Peyer's patch (tissue), 4 donors: ENCODE measurements around the gene THRB.

Source experiments
- POLR2A ChIP-seq, 2 donors: fragments of 450-650 bp; IDR thresholded peaks; one replicate each; pipeline ENCODE4 v1.5.1; 2017; ENCODE audit warnings: antibody characterized with exemption in 2 of 2, mild to moderate bottlenecking in 2 of 2, moderate library complexity in 2 of 2
- TF ChIP-seq, protein P1 (sequence below), 6 experiments: fragments of 450-650 bp in 4 of 6; fragments of 200-600 bp in 2 of 6; sonication (generic) in 1 of 6; IDR thresholded peaks; one replicate each; pipeline ENCODE4 v1.5.1; 2017 to 2019; ENCODE audit warnings: antibody characterized with exemption in 6 of 6, mild to moderate bottlenecking in 3 of 6, moderate library complexity in 1 of 6

DNA sequence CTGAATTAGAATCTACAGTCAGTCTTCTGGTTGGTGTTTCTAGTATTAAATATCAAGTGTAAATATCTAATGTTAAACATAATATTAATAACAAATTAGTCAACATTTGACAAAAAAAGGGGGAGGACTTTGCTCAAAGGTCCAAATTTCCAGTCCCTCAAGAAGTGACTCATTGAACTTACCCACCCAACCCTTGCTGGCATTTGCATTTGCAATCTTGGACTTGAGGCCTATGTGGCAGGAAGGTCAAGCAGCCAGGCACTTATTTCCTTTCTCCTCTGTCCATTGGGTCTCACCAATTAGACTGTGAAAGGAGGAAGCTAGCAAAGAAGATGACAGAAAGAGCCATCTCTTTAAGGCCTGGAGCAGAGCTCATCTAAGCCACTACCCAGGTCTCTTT, 174.0 kb downstream of the THRB start:
- TF ChIP-seq, protein P1, sequence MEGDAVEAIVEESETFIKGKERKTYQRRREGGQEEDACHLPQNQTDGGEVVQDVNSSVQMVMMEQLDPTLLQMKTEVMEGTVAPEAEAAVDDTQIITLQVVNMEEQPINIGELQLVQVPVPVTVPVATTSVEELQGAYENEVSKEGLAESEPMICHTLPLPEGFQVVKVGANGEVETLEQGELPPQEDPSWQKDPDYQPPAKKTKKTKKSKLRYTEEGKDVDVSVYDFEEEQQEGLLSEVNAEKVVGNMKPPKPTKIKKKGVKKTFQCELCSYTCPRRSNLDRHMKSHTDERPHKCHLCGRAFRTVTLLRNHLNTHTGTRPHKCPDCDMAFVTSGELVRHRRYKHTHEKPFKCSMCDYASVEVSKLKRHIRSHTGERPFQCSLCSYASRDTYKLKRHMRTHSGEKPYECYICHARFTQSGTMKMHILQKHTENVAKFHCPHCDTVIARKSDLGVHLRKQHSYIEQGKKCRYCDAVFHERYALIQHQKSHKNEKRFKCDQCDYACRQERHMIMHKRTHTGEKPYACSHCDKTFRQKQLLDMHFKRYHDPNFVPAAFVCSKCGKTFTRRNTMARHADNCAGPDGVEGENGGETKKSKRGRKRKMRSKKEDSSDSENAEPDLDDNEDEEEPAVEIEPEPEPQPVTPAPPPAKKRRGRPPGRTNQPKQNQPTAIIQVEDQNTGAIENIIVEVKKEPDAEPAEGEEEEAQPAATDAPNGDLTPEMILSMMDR (IDR thresholded peaks at IDR 0.05) = no peak
- TF ChIP-seq POLR2A (IDR thresholded peaks at IDR 0.05) = no peak
